Gastrocnemius medialis (tissue), 4 donors: ENCODE results near the gene BMPR2. TPM values are rescaled to one million over a fixed set of nuclear protein-coding genes. Genes with fewer than 3 reads are reported as not detected.
"Not testable (repeated sequence)": the region's sequence is repeated elsewhere in the genome, so short reads cannot be mapped to it uniquely, and the experiment has no call there.

Experiments used
- ATAC-seq, 2 donors: fragments of 150-250 bp; one replicate each; pipeline ENCODE4 v1.9.1; 2016
- DNase-seq, 2 donors: peaks; one replicate each; pipeline ENCODE4 v3.0.0-alpha.2; 2019
- H3K27ac ChIP-seq, 4 donors: fragments of 200-600 bp; sonication (generic); 1 replicate in 1 of 4; 2 replicates in 3 of 4; pipeline ENCODE4 v1.5.1; 2016 to 2018; ENCODE audit warnings: mild to moderate bottlenecking in 2 of 4, moderate library complexity in 1 of 4
- H3K27me3 ChIP-seq, 3 donors: fragments of 200-600 bp; sonication (generic) in 2 of 3; 1 replicate in 1 of 3; 2 replicates in 2 of 3; pipeline versions ENCODE4 v1.5.1 to v1.6.0; 2016 to 2019; ENCODE audit warnings: mild to moderate bottlenecking in 1 of 3, moderate library complexity in 1 of 3
- H3K36me3 ChIP-seq, 2 donors: fragments of 200-600 bp; sonication (generic) in 1 of 2; one replicate each; pipeline ENCODE4 v1.5.1; 2017 to 2018
- H3K4me1 ChIP-seq, 2 donors: fragments of 200-600 bp; sonication (generic) in 1 of 2; one replicate each; pipeline ENCODE4 v1.5.1; 2016 to 2017; ENCODE audit warnings: mild to moderate bottlenecking in 2 of 2
- H3K4me3 ChIP-seq, 4 donors: fragments of 200-600 bp; sonication (generic) in 3 of 4; 1 replicate in 1 of 4; 2 replicates in 3 of 4; pipeline ENCODE4 v1.5.1; 2016 to 2019; ENCODE audit warnings: mild to moderate bottlenecking in 2 of 4
- H3K9me3 ChIP-seq, 3 donors: fragments of 200-600 bp; sonication (generic) in 2 of 3; 1 replicate in 1 of 3; 2 replicates in 2 of 3; pipeline ENCODE4 v1.5.1; 2016 to 2019
- POLR2A ChIP-seq, 2 donors: fragments of 450-650 bp; IDR thresholded peaks; one replicate each; pipeline ENCODE4 v1.6.1; 2017; ENCODE audit warnings: antibody characterized with exemption in 2 of 2, mild to moderate bottlenecking in 2 of 2, moderate library complexity in 2 of 2
- in situ Hi-C, 4 donors: fragments of 200-750 bp; cut with MboI; loops; one replicate each; pipeline versions ENCODE4 v1.15.0 to v1.8.0; 2017; ENCODE audit warnings: low sequenced_read_pairs in 4 of 4
- intact Hi-C: fragments of 100-400 bp; cut with DNase I; formaldehyde crosslinking; loops from one replicate; pipeline ENCODE4 v1.15.1; 2023; ENCODE audit warnings: low total_unique reads
- total RNA-seq, 4 donors: library from RNA; depleted of rRNA; stranded (reverse); fragments of >200 nt; gene quantifications; one replicate each; pipeline versions ENCODE4 v1.1.0 to v1.2.3, GENCODE V29; 2016
- TF ChIP-seq, protein P1 (sequence below), 5 experiments: fragments of 450-650 bp in 3 of 5; fragments of 200-600 bp in 2 of 5; sonication (generic) in 2 of 5; IDR thresholded peaks in 4 of 5; conservative IDR thresholded peaks in 1 of 5; 1 replicate in 4 of 5; 2 replicates in 1 of 5; pipeline ENCODE4 v1.5.1; 2016 to 2019; ENCODE audit warnings: antibody characterized with exemption in 5 of 5, mild to moderate bottlenecking in 3 of 5, moderate library complexity in 3 of 5

The BMPR2 gene
- total RNA-seq, 4 donors from 2014 or later, result 25.0 to 35.0 (median 27.2) TPM

GRCh38 chr2:202503276-202503675 lies 127.1 kb downstream of the BMPR2 start:
- H3K36me3 ChIP-seq, intact Hi-C loops, DNase-seq, ATAC-seq, H3K4me3 ChIP-seq, H3K27me3 ChIP-seq, in situ Hi-C loops, H3K9me3 ChIP-seq, H3K27ac ChIP-seq, H3K4me1 ChIP-seq: not testable (repeated sequence)

- no peak for DNase-seq
- in situ Hi-C loops, result no loop called here
Measured at GRCh38 chr2:202508686-202509085, 132.6 kb downstream of the BMPR2 start.

DNA sequence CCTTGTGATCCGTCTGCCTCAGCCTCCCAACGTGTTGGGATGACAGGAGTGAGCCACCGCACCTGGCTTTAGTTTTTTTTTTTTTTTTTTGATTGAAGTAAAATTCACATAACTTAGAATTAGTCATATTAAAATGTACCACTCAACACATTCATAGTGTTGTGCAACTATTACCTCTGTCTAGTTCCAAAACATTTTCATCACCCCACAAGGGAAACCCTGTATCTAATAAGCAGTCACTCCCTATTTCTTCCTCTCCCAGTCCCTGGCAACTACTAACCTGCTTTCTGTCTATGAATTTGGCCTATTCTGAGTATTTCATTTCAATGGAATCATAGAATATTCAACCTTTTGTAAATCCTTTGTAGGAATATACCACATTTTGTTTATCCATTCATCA lies 134.8 kb downstream of the BMPR2 start:
- peak; percentile 39 to 49 for ATAC-seq
- intact Hi-C loops (no loop called here), in situ Hi-C loops (no loop called here)
- Histone ChIP-seq H3K4me3 (no peak overlapping the region), H3K27ac (no peak overlapping the region), H3K36me3 (peaks cover 0 to 15% of the 10 kb centered on the region in 2 donors), H3K9me3 (no peaks in the 10 kb centered on the region), H3K27me3 (no peaks in the 10 kb centered on the region), H3K4me1 (no peaks in the 10 kb centered on the region)
- no peak for DNase-seq
- TF ChIP-seq, protein P1, sequence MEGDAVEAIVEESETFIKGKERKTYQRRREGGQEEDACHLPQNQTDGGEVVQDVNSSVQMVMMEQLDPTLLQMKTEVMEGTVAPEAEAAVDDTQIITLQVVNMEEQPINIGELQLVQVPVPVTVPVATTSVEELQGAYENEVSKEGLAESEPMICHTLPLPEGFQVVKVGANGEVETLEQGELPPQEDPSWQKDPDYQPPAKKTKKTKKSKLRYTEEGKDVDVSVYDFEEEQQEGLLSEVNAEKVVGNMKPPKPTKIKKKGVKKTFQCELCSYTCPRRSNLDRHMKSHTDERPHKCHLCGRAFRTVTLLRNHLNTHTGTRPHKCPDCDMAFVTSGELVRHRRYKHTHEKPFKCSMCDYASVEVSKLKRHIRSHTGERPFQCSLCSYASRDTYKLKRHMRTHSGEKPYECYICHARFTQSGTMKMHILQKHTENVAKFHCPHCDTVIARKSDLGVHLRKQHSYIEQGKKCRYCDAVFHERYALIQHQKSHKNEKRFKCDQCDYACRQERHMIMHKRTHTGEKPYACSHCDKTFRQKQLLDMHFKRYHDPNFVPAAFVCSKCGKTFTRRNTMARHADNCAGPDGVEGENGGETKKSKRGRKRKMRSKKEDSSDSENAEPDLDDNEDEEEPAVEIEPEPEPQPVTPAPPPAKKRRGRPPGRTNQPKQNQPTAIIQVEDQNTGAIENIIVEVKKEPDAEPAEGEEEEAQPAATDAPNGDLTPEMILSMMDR (IDR thresholded peaks at IDR 0.05 in 4 of 5, conservative IDR thresholded peaks at IDR 0.05 in 1 of 5), result no peak
- TF ChIP-seq POLR2A (IDR thresholded peaks at IDR 0.05), result no peak

More at GRCh38 chr2:202508686-202509085, 132.6 kb downstream of the BMPR2 start:
- intact Hi-C loops, result no loop called here
- Histone ChIP-seq H3K27me3 (no peaks in the 10 kb centered on the region), H3K36me3 (no peaks in the 10 kb centered on the region), H3K27ac (no peak overlapping the region), H3K4me1 (no peaks in the 10 kb centered on the region), H3K9me3 (no peaks in the 10 kb centered on the region), H3K4me3 (no peak overlapping the region)
- TF ChIP-seq POLR2A (IDR thresholded peaks at IDR 0.05), result no peak
- TF ChIP-seq, protein P1 (IDR thresholded peaks at IDR 0.05 in 4 of 5, conservative IDR thresholded peaks at IDR 0.05 in 1 of 5), result no peak
- ATAC-seq, result no peak

DNA sequence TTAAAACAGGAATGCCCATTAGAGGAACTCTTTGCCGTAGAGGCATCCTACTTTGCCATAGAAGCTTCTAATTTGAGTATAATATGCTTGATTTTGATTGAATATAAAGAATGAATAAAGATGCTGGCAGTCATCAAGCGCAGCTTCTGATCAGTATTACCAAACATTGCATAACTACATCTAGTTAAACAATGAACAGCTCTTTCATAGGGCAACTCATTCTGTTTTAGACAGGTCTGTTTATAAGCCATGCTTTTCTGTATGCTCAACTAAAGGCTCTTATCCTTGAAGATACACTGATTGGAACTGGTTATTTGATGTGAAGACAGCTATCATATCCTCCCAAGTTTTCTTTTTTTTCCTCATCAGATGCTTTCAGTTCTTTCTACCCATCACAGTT lies 136.0 kb downstream of the BMPR2 start:
- intact Hi-C loops, result no loop called here
- DNase-seq, result no peak
- Histone ChIP-seq H3K9me3 (no peaks in the 10 kb centered on the region), H3K27ac (no peak overlapping the region), H3K4me1 (no peaks in the 10 kb centered on the region), H3K36me3 (peaks cover 0 to 15% of the 10 kb centered on the region in 2 donors), H3K4me3 (no peak overlapping the region), H3K27me3 (no peaks in the 10 kb centered on the region)
- in situ Hi-C loops, result no loop called here
- ATAC-seq, result no peak
- TF ChIP-seq, protein P1 (IDR thresholded peaks at IDR 0.05 in 4 of 5, conservative IDR thresholded peaks at IDR 0.05 in 1 of 5), result no peak
- no peak for TF ChIP-seq POLR2A (IDR thresholded peaks at IDR 0.05)

GRCh38 chr2:202514732-202515131 lies 138.6 kb downstream of the BMPR2 start:
- Histone ChIP-seq H3K4me1 (no peaks in the 10 kb centered on the region), H3K27me3 (no peaks in the 10 kb centered on the region), H3K9me3 (no peaks in the 10 kb centered on the region), H3K27ac (no peak overlapping the region), H3K4me3 (no peak overlapping the region), H3K36me3 (peaks cover 0 to 31% of the 10 kb centered on the region in 2 donors)
- intact Hi-C loops (no loop called here), in situ Hi-C loops (no loop called here)
- ATAC-seq (no peak), DNase-seq (no peak)
- TF ChIP-seq, protein P1 (IDR thresholded peaks at IDR 0.05 in 4 of 5, conservative IDR thresholded peaks at IDR 0.05 in 1 of 5), result no peak
- no peak for TF ChIP-seq POLR2A (IDR thresholded peaks at IDR 0.05)
